ENCODE results near the gene WDR6.

DNA sequence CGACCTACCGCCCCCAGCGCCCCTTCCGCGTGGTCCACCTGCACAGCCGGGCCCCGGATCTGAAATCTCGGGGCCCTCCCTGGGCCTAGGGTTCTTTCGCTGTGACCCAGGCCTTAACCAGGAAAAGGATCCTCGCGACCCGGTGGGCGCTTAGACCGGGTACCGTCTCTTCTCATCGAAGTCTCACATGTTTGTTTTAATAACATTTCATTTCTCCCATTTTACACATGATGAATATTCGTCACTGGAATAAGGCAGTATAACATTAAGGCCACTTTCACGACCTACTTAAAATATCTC lies 11.5 kb downstream of the WDR6 start:
- TF ChIP-seq, protein P1, sequence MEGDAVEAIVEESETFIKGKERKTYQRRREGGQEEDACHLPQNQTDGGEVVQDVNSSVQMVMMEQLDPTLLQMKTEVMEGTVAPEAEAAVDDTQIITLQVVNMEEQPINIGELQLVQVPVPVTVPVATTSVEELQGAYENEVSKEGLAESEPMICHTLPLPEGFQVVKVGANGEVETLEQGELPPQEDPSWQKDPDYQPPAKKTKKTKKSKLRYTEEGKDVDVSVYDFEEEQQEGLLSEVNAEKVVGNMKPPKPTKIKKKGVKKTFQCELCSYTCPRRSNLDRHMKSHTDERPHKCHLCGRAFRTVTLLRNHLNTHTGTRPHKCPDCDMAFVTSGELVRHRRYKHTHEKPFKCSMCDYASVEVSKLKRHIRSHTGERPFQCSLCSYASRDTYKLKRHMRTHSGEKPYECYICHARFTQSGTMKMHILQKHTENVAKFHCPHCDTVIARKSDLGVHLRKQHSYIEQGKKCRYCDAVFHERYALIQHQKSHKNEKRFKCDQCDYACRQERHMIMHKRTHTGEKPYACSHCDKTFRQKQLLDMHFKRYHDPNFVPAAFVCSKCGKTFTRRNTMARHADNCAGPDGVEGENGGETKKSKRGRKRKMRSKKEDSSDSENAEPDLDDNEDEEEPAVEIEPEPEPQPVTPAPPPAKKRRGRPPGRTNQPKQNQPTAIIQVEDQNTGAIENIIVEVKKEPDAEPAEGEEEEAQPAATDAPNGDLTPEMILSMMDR (IDR thresholded peaks at IDR 0.05; ENCODE audit: low read depth, low read length): no peak
- no peak for TF ChIP-seq EZH2phosphoT487 (IDR thresholded peaks at IDR 0.05; ENCODE audit: low read depth)
